ENCODE data around the gene PRPF31.
A peak's percentile ranks its signal among the peaks of the same experiment; 100 is the strongest.
"Not testable (repeated sequence)": the region's sequence is repeated elsewhere in the genome, so short reads cannot be mapped to it uniquely, and the experiment has no call there.

The PRPF31 gene

GRCh38 chr19:54164369-54165068 lies 49.0 kb downstream of the PRPF31 start:
- DNase-seq = peak; percentile 63

- DNase-seq = no peak
Measured at GRCh38 chr19:54165222-54165621, 49.7 kb downstream of the PRPF31 start.

GRCh38 chr19:54168174-54168917 lies 52.8 kb downstream of the PRPF31 start:
- DNase-seq = peak; percentile 66

GRCh38 chr19:54169149-54169740 lies 53.7 kb downstream of the PRPF31 start:
- no peak for DNase-seq

- not testable (repeated sequence) for DNase-seq
Measured at GRCh38 chr19:54171736-54172431, 56.3 kb downstream of the PRPF31 start.

GRCh38 chr19:54172471-54173358 lies 57.2 kb downstream of the PRPF31 start, which contains the start of gene TMC4:
TMC4 (minus strand) TSS chr19:54173160; CDS start chr19:54173117, 43 bp downstream.
- no peak for DNase-seq

GRCh38 chr19:54173359-54173699 lies 57.8 kb downstream of the PRPF31 start:
- no peak for DNase-seq

GRCh38 chr19:54173951-54174834 lies 58.6 kb downstream of the PRPF31 start:
- no peak for DNase-seq

- peak; percentile 18 for DNase-seq
Measured at GRCh38 chr19:54178581-54179261, 63.2 kb downstream of the PRPF31 start.

- DNase-seq = no peak
Measured at GRCh38 chr19:54179262-54179852, 63.8 kb downstream of the PRPF31 start.

GRCh38 chr19:54179921-54180461 lies 64.4 kb downstream of the PRPF31 start:
- no peak for DNase-seq

GRCh38 chr19:54180691-54181091 lies 65.1 kb downstream of the PRPF31 start:
- no peak for DNase-seq
